GM23338 (cell line): Measurements from ENCODE around the gene ARL13B. TPM values are rescaled to one million over a fixed set of nuclear protein-coding genes. Genes with fewer than 3 reads are reported as not detected.

Source experiments
- ATAC-seq: fragments of 200-7000 bp; cut with Tn5 transposase; 3 replicates; pipeline ENCODE4 v1.9.1; 2020
- DNase-seq: peaks from one replicate; pipeline ENCODE4 v3.0.0-alpha.2; 2015; ENCODE audit warnings: low spot score
- H2AFZ ChIP-seq: fragments of 200-600 bp; sonication (generic); 2 replicates; pipeline ENCODE4 v1.8.0; 2016; ENCODE audit warnings: antibody characterized with exemption, mild to moderate bottlenecking, moderate library complexity
- H3F3A ChIP-seq: fragments of 200-600 bp; sonication (generic); replicated peaks from 2 replicates; pipeline ENCODE4 v1.8.0; 2017; ENCODE audit warnings: antibody characterized with exemption, mixed run types, low read depth
- H3K27ac ChIP-seq: fragments of 200-600 bp; sonication (generic); 2 replicates; pipeline ENCODE4 v1.6.1; 2016; ENCODE audit warnings: low read depth
- H3K27me3 ChIP-seq: fragments of 200-600 bp; sonication (generic); 2 replicates; pipeline ENCODE4 v1.8.0; 2016; ENCODE audit warnings: mild to moderate bottlenecking, mixed run types, moderate library complexity; ENCODE audit not compliant: insufficient read depth
- H3K36me3 ChIP-seq: fragments of 200-600 bp; sonication (generic); 2 replicates; pipeline ENCODE4 v1.8.0; 2016; ENCODE audit warnings: mild to moderate bottlenecking; ENCODE audit not compliant: insufficient read depth
- H3K4me1 ChIP-seq: fragments of 200-600 bp; sonication (generic); 2 replicates; pipeline ENCODE4 v1.8.0; 2016; ENCODE audit warnings: mild to moderate bottlenecking, moderate library complexity; ENCODE audit not compliant: insufficient read depth
- H3K4me2 ChIP-seq: fragments of 200-600 bp; sonication (generic); 2 replicates; pipeline ENCODE4 v1.7.1; 2017; ENCODE audit warnings: mixed run types
- H3K4me3 ChIP-seq: fragments of 200-600 bp; sonication (generic); 2 replicates; pipeline ENCODE4 v1.6.1; 2016; ENCODE audit warnings: mixed run types
- H3K79me2 ChIP-seq: fragments of 200-600 bp; sonication (generic); replicated peaks from 2 replicates; pipeline ENCODE4 v1.8.0; 2017; ENCODE audit warnings: mild to moderate bottlenecking; ENCODE audit not compliant: insufficient read depth
- H3K9me2 ChIP-seq: fragments of 200-600 bp; sonication (generic); 2 replicates; pipeline ENCODE4 v1.8.0; 2017; ENCODE audit not compliant: insufficient read depth
- H4K20me1 ChIP-seq: fragments of 200-600 bp; sonication (generic); replicated peaks from 2 replicates; pipeline ENCODE4 v1.8.0; 2017; ENCODE audit warnings: mild to moderate bottlenecking; ENCODE audit not compliant: insufficient read depth
- H3K27ac Mint-ChIP-seq: 2 replicates; pipeline ENCODE4 v1.8.0; 2020; ENCODE audit warnings: inconsistent platforms, mild to moderate bottlenecking, moderate library complexity, mixed read lengths
- H3K27me3 Mint-ChIP-seq: 3 replicates; pipeline ENCODE4 v1.8.0; 2022; ENCODE audit warnings: low read depth, mild to moderate bottlenecking, moderate library complexity, mixed read lengths, inconsistent platforms; ENCODE audit not compliant: insufficient read depth, poor library complexity
- H3K36me3 Mint-ChIP-seq: 3 replicates; pipeline ENCODE4 v1.8.0; 2021; ENCODE audit warnings: low read depth, mild to moderate bottlenecking, inconsistent platforms, moderate library complexity, mixed read lengths
- H3K4me1 Mint-ChIP-seq: 3 replicates; pipeline ENCODE4 v1.8.0; 2020; ENCODE audit warnings: mild to moderate bottlenecking, inconsistent platforms, mixed read lengths
- H3K4me3 Mint-ChIP-seq: 3 replicates; pipeline ENCODE4 v1.8.0; 2021; ENCODE audit warnings: moderate library complexity, mild to moderate bottlenecking, inconsistent platforms, mixed read lengths
- H3K9me3 Mint-ChIP-seq: 3 replicates; pipeline ENCODE4 v1.8.0; 2020; ENCODE audit warnings: moderate library complexity, mild to moderate bottlenecking, inconsistent platforms, mixed read lengths
- CREB1 ChIP-seq: fragments of 250-450 bp; sonication (Bioruptor Pico); IDR thresholded peaks from 2 replicates; pipeline ENCODE4 v1.5.0; 2020; ENCODE audit warnings: low read depth, mild to moderate bottlenecking, moderate library complexity
- EZH2 ChIP-seq: fragments of 200-600 bp; sonication (generic); IDR thresholded peaks from one replicate; pipeline ENCODE4 v1.8.0; 2017; ENCODE audit warnings: antibody characterized with exemption, mild to moderate bottlenecking, low read depth; ENCODE audit not compliant: unreplicated experiment
- EZH2phosphoT487 ChIP-seq: fragments of 200-600 bp; sonication (generic); IDR thresholded peaks from one replicate; pipeline ENCODE4 v1.8.1; 2018; ENCODE audit warnings: antibody characterized with exemption; ENCODE audit not compliant: unreplicated experiment
- JUNB ChIP-seq: IDR thresholded peaks from one replicate; pipeline ENCODE4 v1.6.1; 2016; ENCODE audit warnings: antibody characterized with exemption; ENCODE audit not compliant: unreplicated experiment
- NANOG ChIP-seq: IDR thresholded peaks from 2 replicates; pipeline ENCODE4 v1.6.1; 2016; ENCODE audit warnings: antibody characterized with exemption, borderline replicate concordance
- POLR2AphosphoS5 ChIP-seq: IDR thresholded peaks from 2 replicates; pipeline ENCODE4 v1.6.1; 2016; ENCODE audit warnings: antibody characterized with exemption, low read depth
- STAT1 ChIP-seq: IDR thresholded peaks from one replicate; pipeline ENCODE4 v1.6.1; 2016; ENCODE audit warnings: antibody characterized with exemption; ENCODE audit not compliant: unreplicated experiment
- ZNF114 ChIP-seq: fragments of 250-450 bp; sonication (Bioruptor Pico); IDR thresholded peaks from 2 replicates; pipeline ENCODE4 v1.5.0; 2020; ENCODE audit warnings: mild to moderate bottlenecking, moderate library complexity
- ZNF331 ChIP-seq: fragments of 250-450 bp; sonication (Bioruptor Pico); IDR thresholded peaks from 2 replicates; pipeline ENCODE4 v1.5.0; 2020; ENCODE audit warnings: low read depth, mild to moderate bottlenecking, moderate library complexity
- polyA plus RNA-seq: library from polyadenylated mRNA; unstranded; fragments of >200 nt; fragmentation: Nextera tagmentation; extraction: Ambion mirVana; gene quantifications from 2 replicates; pipeline ENCODE4 v1.2.1, GENCODE V29; 2016
- total RNA-seq: library from RNA; depleted of rRNA; stranded (reverse); fragments of >200 nt; shearing (Covaris generic); gene quantifications from 2 replicates; pipeline ENCODE4 v1.2.3, GENCODE V29; 2014
- TF ChIP-seq, protein P1 (sequence below): IDR thresholded peaks from 2 replicates; pipeline ENCODE4 v1.6.1; 2016; ENCODE audit warnings: antibody characterized with exemption
- TF ChIP-seq, protein P2 (sequence below): fragments of 250-450 bp; sonication (Bioruptor Pico); IDR thresholded peaks from 2 replicates; pipeline ENCODE4 v1.5.0; 2020; ENCODE audit warnings: mild to moderate bottlenecking, moderate library complexity
- TF ChIP-seq, protein P3 (sequence below): IDR thresholded peaks from one replicate; pipeline ENCODE4 v1.6.1; 2018; ENCODE audit warnings: antibody characterized with exemption; ENCODE audit not compliant: unreplicated experiment
- TF ChIP-seq, protein P4 (sequence below), 2 experiments: fragments of 200-600 bp in 1 of 2; sonication (generic) in 1 of 2; conservative IDR thresholded peaks; 2 replicates each; pipeline versions ENCODE4 v1.5.1 to v1.6.1; 2016 to 2017; ENCODE audit warnings: antibody characterized with exemption in 2 of 2, low read depth in 2 of 2, mild to moderate bottlenecking in 2 of 2, moderate library complexity in 1 of 2

The ARL13B gene
- total and polyA plus RNA-seq, 2 experiments from 2014 or later, result 7.9 to 17.1 TPM

DNA sequence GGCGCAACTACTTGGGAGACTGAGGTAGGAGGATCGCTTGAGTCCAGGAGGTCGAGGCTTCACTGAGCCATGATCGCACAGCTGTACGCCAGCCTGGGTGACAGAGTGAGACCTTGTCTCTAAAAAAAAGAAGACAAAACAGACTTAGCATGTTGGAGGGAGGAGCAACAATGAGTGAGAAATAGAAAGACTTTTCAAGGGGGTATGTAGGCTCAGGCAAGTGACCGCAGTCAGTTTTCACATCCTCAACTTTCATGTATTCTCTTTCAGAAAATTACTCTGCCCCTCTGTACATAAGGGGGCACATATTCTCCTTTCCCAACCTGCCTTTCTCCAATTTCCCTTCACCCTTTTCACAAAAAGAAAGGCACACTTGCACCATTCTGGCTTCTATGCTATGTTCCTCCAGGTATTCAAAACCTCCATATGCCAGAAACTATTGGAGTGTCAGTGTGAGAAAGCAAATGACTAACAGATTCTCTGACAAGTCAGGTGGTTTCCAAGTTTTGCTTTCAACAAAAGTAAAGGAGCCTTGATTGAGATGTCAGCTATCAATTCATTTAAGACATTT, 90.5 kb downstream of the ARL13B start:
- no peak overlapping the region for H3K27ac ChIP-seq
- H3K4me3 Mint-ChIP-seq, result no peak overlapping the region
- peaks cover 6% of the 10 kb centered on the region; the same call in 1 of the 2 replicates for H3K79me2 ChIP-seq
- no peaks in the 10 kb centered on the region for H3F3A ChIP-seq
- ATAC-seq (no peak), DNase-seq (no peak)
- no peaks in the 10 kb centered on the region for H3K36me3 ChIP-seq
- no peaks in the 10 kb centered on the region for H3K27me3 Mint-ChIP-seq
- no peaks in the 10 kb centered on the region for H4K20me1 ChIP-seq
- no peak overlapping the region for H3K27ac Mint-ChIP-seq
- H2AFZ ChIP-seq, result no peak overlapping the region
- no peaks in the 10 kb centered on the region for H3K9me2 ChIP-seq
- no peaks in the 10 kb centered on the region for H3K4me1 Mint-ChIP-seq
- TF ChIP-seq, protein P1, sequence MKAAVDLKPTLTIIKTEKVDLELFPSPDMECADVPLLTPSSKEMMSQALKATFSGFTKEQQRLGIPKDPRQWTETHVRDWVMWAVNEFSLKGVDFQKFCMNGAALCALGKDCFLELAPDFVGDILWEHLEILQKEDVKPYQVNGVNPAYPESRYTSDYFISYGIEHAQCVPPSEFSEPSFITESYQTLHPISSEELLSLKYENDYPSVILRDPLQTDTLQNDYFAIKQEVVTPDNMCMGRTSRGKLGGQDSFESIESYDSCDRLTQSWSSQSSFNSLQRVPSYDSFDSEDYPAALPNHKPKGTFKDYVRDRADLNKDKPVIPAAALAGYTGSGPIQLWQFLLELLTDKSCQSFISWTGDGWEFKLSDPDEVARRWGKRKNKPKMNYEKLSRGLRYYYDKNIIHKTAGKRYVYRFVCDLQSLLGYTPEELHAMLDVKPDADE, result no peak
- TF ChIP-seq EZH2 (no peak), ZNF114 (no peak), NANOG (no peak), ZNF331 (CRISPR knock-in tag) (no peak), CREB1 (CRISPR knock-in tag) (no peak), EZH2phosphoT487 (no peak), POLR2AphosphoS5 (no peak), STAT1 (no peak), JUNB (no peak)
- TF ChIP-seq, protein P2, sequence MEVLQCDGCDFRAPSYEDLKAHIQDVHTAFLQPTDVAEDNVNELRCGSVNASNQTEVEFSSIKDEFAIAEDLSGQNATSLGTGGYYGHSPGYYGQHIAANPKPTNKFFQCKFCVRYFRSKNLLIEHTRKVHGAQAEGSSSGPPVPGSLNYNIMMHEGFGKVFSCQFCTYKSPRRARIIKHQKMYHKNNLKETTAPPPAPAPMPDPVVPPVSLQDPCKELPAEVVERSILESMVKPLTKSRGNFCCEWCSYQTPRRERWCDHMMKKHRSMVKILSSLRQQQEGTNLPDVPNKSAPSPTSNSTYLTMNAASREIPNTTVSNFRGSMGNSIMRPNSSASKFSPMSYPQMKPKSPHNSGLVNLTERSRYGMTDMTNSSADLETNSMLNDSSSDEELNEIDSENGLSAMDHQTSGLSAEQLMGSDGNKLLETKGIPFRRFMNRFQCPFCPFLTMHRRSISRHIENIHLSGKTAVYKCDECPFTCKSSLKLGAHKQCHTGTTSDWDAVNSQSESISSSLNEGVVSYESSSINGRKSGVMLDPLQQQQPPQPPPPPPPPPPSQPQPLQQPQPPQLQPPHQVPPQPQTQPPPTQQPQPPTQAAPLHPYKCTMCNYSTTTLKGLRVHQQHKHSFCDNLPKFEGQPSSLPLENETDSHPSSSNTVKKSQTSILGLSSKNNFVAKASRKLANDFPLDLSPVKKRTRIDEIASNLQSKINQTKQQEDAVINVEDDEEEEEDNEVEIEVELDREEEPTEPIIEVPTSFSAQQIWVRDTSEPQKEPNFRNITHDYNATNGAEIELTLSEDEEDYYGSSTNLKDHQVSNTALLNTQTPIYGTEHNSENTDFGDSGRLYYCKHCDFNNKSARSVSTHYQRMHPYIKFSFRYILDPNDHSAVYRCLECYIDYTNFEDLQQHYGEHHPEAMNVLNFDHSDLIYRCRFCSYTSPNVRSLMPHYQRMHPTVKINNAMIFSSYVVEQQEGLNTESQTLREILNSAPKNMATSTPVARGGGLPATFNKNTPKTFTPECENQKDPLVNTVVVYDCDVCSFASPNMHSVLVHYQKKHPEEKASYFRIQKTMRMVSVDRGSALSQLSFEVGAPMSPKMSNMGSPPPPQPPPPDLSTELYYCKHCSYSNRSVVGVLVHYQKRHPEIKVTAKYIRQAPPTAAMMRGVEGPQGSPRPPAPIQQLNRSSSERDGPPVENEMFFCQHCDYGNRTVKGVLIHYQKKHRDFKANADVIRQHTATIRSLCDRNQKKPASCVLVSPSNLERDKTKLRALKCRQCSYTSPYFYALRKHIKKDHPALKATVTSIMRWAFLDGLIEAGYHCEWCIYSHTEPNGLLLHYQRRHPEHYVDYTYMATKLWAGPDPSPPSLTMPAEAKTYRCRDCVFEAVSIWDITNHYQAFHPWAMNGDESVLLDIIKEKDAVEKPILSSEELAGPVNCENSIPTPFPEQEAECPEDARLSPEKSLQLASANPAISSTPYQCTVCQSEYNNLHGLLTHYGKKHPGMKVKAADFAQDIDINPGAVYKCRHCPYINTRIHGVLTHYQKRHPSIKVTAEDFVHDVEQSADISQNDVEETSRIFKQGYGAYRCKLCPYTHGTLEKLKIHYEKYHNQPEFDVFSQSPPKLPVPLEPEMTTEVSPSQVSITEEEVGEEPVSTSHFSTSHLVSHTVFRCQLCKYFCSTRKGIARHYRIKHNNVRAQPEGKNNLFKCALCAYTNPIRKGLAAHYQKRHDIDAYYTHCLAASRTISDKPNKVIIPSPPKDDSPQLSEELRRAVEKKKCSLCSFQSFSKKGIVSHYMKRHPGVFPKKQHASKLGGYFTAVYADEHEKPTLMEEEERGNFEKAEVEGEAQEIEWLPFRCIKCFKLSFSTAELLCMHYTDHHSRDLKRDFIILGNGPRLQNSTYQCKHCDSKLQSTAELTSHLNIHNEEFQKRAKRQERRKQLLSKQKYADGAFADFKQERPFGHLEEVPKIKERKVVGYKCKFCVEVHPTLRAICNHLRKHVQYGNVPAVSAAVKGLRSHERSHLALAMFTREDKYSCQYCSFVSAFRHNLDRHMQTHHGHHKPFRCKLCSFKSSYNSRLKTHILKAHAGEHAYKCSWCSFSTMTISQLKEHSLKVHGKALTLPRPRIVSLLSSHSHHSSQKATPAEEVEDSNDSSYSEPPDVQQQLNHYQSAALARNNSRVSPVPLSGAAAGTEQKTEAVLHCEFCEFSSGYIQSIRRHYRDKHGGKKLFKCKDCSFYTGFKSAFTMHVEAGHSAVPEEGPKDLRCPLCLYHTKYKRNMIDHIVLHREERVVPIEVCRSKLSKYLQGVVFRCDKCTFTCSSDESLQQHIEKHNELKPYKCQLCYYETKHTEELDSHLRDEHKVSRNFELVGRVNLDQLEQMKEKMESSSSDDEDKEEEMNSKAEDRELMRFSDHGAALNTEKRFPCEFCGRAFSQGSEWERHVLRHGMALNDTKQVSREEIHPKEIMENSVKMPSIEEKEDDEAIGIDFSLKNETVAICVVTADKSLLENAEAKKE (CRISPR knock-in tag), result no peak
- TF ChIP-seq, protein P3, sequence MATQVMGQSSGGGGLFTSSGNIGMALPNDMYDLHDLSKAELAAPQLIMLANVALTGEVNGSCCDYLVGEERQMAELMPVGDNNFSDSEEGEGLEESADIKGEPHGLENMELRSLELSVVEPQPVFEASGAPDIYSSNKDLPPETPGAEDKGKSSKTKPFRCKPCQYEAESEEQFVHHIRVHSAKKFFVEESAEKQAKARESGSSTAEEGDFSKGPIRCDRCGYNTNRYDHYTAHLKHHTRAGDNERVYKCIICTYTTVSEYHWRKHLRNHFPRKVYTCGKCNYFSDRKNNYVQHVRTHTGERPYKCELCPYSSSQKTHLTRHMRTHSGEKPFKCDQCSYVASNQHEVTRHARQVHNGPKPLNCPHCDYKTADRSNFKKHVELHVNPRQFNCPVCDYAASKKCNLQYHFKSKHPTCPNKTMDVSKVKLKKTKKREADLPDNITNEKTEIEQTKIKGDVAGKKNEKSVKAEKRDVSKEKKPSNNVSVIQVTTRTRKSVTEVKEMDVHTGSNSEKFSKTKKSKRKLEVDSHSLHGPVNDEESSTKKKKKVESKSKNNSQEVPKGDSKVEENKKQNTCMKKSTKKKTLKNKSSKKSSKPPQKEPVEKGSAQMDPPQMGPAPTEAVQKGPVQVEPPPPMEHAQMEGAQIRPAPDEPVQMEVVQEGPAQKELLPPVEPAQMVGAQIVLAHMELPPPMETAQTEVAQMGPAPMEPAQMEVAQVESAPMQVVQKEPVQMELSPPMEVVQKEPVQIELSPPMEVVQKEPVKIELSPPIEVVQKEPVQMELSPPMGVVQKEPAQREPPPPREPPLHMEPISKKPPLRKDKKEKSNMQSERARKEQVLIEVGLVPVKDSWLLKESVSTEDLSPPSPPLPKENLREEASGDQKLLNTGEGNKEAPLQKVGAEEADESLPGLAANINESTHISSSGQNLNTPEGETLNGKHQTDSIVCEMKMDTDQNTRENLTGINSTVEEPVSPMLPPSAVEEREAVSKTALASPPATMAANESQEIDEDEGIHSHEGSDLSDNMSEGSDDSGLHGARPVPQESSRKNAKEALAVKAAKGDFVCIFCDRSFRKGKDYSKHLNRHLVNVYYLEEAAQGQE, result no peak
- TF ChIP-seq, protein P4, sequence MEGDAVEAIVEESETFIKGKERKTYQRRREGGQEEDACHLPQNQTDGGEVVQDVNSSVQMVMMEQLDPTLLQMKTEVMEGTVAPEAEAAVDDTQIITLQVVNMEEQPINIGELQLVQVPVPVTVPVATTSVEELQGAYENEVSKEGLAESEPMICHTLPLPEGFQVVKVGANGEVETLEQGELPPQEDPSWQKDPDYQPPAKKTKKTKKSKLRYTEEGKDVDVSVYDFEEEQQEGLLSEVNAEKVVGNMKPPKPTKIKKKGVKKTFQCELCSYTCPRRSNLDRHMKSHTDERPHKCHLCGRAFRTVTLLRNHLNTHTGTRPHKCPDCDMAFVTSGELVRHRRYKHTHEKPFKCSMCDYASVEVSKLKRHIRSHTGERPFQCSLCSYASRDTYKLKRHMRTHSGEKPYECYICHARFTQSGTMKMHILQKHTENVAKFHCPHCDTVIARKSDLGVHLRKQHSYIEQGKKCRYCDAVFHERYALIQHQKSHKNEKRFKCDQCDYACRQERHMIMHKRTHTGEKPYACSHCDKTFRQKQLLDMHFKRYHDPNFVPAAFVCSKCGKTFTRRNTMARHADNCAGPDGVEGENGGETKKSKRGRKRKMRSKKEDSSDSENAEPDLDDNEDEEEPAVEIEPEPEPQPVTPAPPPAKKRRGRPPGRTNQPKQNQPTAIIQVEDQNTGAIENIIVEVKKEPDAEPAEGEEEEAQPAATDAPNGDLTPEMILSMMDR (conservative IDR thresholded peaks at IDR 0.05; ENCODE audit: low read depth in 2 of 2), result no peak
- no peak overlapping the region for H3K4me3 ChIP-seq
- no peak overlapping the region for H3K4me2 ChIP-seq
- H3K27me3 ChIP-seq, result no peaks in the 10 kb centered on the region
- peaks cover 22% of the 10 kb centered on the region for H3K36me3 Mint-ChIP-seq
- H3K9me3 Mint-ChIP-seq, result no peaks in the 10 kb centered on the region
- H3K4me1 ChIP-seq, result no peaks in the 10 kb centered on the region
